A673 (cell line): ENCODE data around the gene SOX5. TPM values are rescaled to one million over a fixed set of nuclear protein-coding genes. Genes with fewer than 3 reads are reported as not detected.

Source experiments
- BruUV-seq: library from RNA; stranded (reverse); fragments of 400-500 nt; replicated peaks from 2 replicates; lab custom pipeline; 2021; lab: Mats Ljungman, UMichigan
- CTCF ChIA-PET: fragments of 300-600 bp; sonication (Branson Sonifier 250); formaldehyde crosslinking; loops from one replicate; lab custom pipeline; 2022; ENCODE audit warnings: antibody characterized with exemption; lab: Charles Lee
- POLR2A ChIA-PET: fragments of 300-600 bp; sonication (Branson Sonifier 250); formaldehyde crosslinking; loops from one replicate; lab custom pipeline; 2022; ENCODE audit warnings: antibody characterized with exemption; ENCODE audit not compliant: low non-redundant PET; lab: Charles Lee
- DNase-seq: peaks from one replicate; pipeline ENCODE4 v3.0.0-alpha.2; 2015; ENCODE audit warnings: low spot score
- H3K27ac ChIP-seq: fragments of 200-600 bp; sonication (generic); 2 replicates; pipeline ENCODE4 v1.5.1; 2016; ENCODE audit warnings: mixed run types, low read depth, mild to moderate bottlenecking, mixed read lengths, antibody characterized with exemption, low read length; ENCODE audit not compliant: poor library complexity, severe bottlenecking
- H3K27me3 ChIP-seq: fragments of 200-600 bp; sonication (generic); replicated peaks from 2 replicates; pipeline ENCODE4 v1.6.1; 2017; ENCODE audit warnings: mixed run types, low read depth, mild to moderate bottlenecking, mixed read lengths, antibody characterized with exemption, low read length; ENCODE audit not compliant: insufficient read depth, poor library complexity
- H3K36me3 ChIP-seq: fragments of 200-600 bp; sonication (generic); 2 replicates; pipeline ENCODE4 v1.6.1; 2016; ENCODE audit warnings: mixed run types, mild to moderate bottlenecking, mixed read lengths, antibody characterized with exemption, low read length; ENCODE audit not compliant: insufficient read depth, poor library complexity, severe bottlenecking
- H3K4me1 ChIP-seq: fragments of 200-600 bp; sonication (generic); 2 replicates; pipeline ENCODE4 v1.6.1; 2017; ENCODE audit warnings: mixed run types, mild to moderate bottlenecking, mixed read lengths, antibody characterized with exemption, low read length; ENCODE audit not compliant: insufficient read depth, poor library complexity, severe bottlenecking
- H3K4me3 ChIP-seq: fragments of 200-600 bp; sonication (generic); 2 replicates; pipeline ENCODE4 v1.5.1; 2016; ENCODE audit warnings: low read depth, mixed run types, mild to moderate bottlenecking, mixed read lengths, low read length; ENCODE audit not compliant: poor library complexity, severe bottlenecking
- H3K9me3 ChIP-seq: fragments of 200-600 bp; sonication (generic); 2 replicates; pipeline ENCODE4 v1.6.1; 2016; ENCODE audit warnings: mixed run types, low read depth, mild to moderate bottlenecking, mixed read lengths, antibody characterized with exemption, low read length; ENCODE audit not compliant: poor library complexity, severe bottlenecking
- EZH2 ChIP-seq: fragments of 200-600 bp; sonication (generic); IDR thresholded peaks from 2 replicates; pipeline ENCODE4 v1.6.1; 2017; ENCODE audit warnings: borderline replicate concordance, low read depth, mild to moderate bottlenecking, mixed read lengths, antibody characterized with exemption, low read length; ENCODE audit not compliant: poor library complexity, severe bottlenecking
- intact Hi-C: fragments of 100-400 bp; cut with micrococcal nuclease; formaldehyde crosslinking; loops from one replicate; pipeline ENCODE4 v1.10.0; 2022; ENCODE audit not compliant: unreplicated experiment
- total RNA-seq: library from RNA; stranded (reverse); gene quantifications from 2 replicates; pipeline ENCODE4 v1.2.3, GENCODE V29; 2021
- TF ChIP-seq, protein P1 (sequence below): fragments of 300-800, 200-600 bp; sonication (generic); conservative IDR thresholded peaks from 2 replicates; pipeline ENCODE4 v1.5.1; 2017; ENCODE audit warnings: low read depth, mild to moderate bottlenecking, antibody characterized with exemption, low read length, moderate library complexity, mixed read lengths

The SOX5 gene
- total RNA-seq, 1 experiment from 2014 or later = 11.9 TPM

DNA sequence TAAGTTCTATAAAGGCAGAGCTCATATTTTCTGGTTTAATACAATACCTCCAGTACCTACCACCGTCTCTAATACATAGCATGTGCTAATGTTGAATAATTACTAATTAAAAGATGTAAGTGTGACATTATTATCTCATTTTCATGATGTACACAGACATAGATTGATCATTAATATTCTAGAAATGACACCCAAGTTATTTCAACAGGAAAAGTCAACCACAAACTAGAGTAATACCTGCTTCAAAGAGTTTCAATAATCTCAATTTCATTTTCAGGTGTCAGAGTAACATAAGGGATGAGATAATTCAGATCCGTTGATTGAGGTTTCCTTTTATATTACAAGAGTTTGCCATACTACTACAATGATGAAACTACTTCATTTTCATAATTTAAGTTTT lies 388.9 kb downstream of the SOX5 start:
- no peak overlapping the region for H3K27ac ChIP-seq
- intact Hi-C loops = no loop called here
- no peaks in the 10 kb centered on the region for H3K27me3 ChIP-seq
- no TSS peak for BruUV-seq
- H3K4me1 ChIP-seq = peaks cover 20% of the 10 kb centered on the region
- POLR2A ChIA-PET = no interaction called here
- no peaks in the 10 kb centered on the region for H3K36me3 ChIP-seq
- H3K4me3 ChIP-seq = no peak overlapping the region
- TF ChIP-seq, protein P1, sequence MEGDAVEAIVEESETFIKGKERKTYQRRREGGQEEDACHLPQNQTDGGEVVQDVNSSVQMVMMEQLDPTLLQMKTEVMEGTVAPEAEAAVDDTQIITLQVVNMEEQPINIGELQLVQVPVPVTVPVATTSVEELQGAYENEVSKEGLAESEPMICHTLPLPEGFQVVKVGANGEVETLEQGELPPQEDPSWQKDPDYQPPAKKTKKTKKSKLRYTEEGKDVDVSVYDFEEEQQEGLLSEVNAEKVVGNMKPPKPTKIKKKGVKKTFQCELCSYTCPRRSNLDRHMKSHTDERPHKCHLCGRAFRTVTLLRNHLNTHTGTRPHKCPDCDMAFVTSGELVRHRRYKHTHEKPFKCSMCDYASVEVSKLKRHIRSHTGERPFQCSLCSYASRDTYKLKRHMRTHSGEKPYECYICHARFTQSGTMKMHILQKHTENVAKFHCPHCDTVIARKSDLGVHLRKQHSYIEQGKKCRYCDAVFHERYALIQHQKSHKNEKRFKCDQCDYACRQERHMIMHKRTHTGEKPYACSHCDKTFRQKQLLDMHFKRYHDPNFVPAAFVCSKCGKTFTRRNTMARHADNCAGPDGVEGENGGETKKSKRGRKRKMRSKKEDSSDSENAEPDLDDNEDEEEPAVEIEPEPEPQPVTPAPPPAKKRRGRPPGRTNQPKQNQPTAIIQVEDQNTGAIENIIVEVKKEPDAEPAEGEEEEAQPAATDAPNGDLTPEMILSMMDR = no peak
- TF ChIP-seq EZH2 = no peak
- CTCF ChIA-PET = no interaction called here
- DNase-seq = no peak
- H3K9me3 ChIP-seq = no peaks in the 10 kb centered on the region

DNA sequence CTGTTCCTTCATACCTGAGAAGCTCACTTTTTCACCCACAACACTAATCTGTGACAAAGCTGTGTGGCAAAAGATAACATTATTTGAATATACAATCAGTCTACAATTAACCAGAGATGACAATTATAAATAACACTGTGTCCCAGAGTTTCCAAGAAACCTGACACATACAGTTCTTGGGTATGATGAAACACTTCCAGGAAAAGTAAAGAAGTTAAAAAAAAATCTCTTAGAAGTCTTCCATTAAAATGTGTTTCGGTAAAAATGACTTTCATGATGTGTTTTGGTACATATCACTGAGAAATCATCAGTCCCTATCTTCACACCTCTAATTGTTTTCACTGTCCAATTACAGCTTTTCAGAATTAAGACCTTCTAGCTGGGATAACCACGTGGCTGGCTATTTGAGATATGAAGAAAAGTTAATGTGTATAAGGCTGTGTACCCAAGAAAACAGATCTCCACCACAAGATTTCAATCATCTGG lies 390.2 kb downstream of the SOX5 start:
- intact Hi-C loops = no loop called here
- ChIA-PET CTCF (interaction anchor here (0.6 kb wide), 1 partner anchor 12 kb away, joined by 3 read pairs; no protein-coding TSS in a partner anchor), POLR2A (no interaction called here)
- no TSS peak for BruUV-seq
- H3K4me1 ChIP-seq = peaks cover 10% of the 10 kb centered on the region
- no peaks in the 10 kb centered on the region for H3K9me3 ChIP-seq
- H3K4me3 ChIP-seq = no peak overlapping the region
- no peak for TF ChIP-seq EZH2
- TF ChIP-seq, protein P1 = no peak
- no peaks in the 10 kb centered on the region for H3K27me3 ChIP-seq
- DNase-seq = no peak
- no peak overlapping the region for H3K27ac ChIP-seq
- H3K36me3 ChIP-seq = no peaks in the 10 kb centered on the region

DNA sequence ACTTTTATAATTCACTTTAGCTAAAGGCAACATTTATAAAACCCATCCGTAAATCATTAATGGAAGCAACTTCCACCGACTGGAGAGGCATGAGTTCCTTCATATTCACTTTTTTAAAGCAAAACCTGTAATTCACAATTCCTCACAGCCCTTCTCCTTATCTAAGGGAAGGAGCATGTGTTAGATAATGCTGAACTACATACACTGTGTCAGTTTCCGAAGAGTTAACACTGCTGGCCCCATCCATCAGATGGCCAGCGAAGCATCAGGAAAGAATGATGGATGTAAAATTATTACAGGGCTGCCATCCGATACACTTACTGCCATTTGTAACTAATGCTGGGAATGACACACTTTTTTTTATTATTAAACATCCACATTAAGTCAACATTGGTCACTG lies 392.8 kb downstream of the SOX5 start:
- Histone ChIP-seq H3K4me3 (no peak overlapping the region), H3K4me1 (no peaks in the 10 kb centered on the region), H3K9me3 (no peaks in the 10 kb centered on the region), H3K27me3 (no peaks in the 10 kb centered on the region), H3K27ac (no peak overlapping the region), H3K36me3 (no peaks in the 10 kb centered on the region)
- CTCF ChIA-PET = no interaction called here
- BruUV-seq = no TSS peak
- TF ChIP-seq EZH2 = no peak
- TF ChIP-seq, protein P1 = no peak
- POLR2A ChIA-PET = no interaction called here
- DNase-seq = no peak
- intact Hi-C loops = no loop called here
